Effector CD8-positive, alpha-beta T cell (primary cell): ENCODE data around the gene RNASE7.
"Not testable (repeated sequence)": the region's sequence is repeated elsewhere in the genome, so short reads cannot be mapped to it uniquely, and the experiment has no call there.

Experiments
- DNase-seq: peaks from one replicate; lab custom pipeline; 2025; lab: John Stamatoyannopoulos, UW
- total RNA-seq, 4 experiments: gene quantifications; one replicate each; lab custom pipeline; 2026; lab: John Stamatoyannopoulos, UW

RNASE7 gene
- total RNA-seq, result 0 to 0.12 (median 0.04) reads per million in 4 experiments

- DNase-seq, result no peak
Measured at GRCh38 chr14:21041676-21042433, at the start of gene RNASE7. Gene RNASE7, plus strand, starts transcription at chr14:21042362. Its CDS starts 631 bp downstream, at chr14:21042993.

DNA sequence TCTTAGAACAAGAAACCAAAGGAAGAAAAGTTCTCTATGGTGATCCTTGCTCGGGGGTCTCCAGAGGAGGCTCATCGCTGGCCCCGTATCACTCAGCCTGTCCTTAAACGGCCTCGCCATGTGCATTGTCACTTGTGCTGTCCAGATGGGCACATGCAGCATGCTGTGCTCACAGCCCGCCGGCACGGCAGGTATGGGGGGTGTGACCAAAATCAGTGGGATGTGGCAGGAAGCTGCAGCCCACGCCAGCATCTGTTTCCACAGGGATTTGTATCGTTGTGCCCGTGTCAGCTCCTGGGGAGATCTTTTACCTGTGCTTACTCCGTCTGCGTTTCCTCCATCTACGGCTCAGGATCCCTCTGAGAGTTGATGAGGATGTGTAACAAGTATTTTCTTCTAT is 45.6 kb upstream of the RNASE7 start:
- DNase-seq, result no peak

GRCh38 chr14:20997115-20997514 is 45.0 kb upstream of the RNASE7 start:
- no peak for DNase-seq

GRCh38 chr14:20997564-20997963 is 44.6 kb upstream of the RNASE7 start:
- DNase-seq, result no peak

- no peak for DNase-seq
Measured at GRCh38 chr14:20998139-20998538, 44.0 kb upstream of the RNASE7 start.

DNA sequence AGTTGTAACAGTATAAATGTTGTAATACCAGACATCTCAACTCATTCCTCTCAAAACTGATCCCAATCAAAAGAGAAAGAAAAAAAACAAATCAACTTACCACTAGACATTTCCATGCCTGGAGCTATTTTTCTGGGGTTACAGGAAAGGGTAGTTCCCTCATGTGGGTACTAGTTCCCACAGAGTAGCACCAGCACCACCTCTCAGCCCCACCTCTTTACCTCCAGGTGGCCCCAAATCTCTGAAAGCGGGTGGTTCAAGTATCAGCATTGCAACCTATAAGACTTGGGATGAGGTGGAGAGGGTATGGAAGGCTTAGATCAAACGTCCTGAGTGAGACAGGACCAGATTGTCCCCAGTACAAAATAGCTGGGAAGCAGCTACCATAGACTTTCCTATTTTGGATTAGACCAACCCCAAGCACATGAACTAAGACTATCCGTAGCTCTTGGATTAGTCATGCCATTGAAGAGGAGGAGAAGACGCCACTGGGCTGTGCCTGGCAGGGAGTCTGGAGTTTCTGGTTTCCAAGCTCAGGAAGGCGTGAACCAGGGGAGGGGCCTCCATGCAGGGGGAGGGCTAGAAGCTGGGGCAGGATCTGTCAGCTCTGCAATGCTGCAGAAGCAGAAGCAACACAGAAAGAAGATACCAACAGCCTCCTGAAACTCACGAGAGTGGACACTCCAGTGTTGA is 43.3 kb upstream of the RNASE7 start, which contains the start of gene SLC39A2:
TSS of gene SLC39A2 (plus strand) at position 620 of the 693 bp plus-strand sequence. CDS start 154 bp downstream, outside the sequence.
- no peak for DNase-seq

DNA sequence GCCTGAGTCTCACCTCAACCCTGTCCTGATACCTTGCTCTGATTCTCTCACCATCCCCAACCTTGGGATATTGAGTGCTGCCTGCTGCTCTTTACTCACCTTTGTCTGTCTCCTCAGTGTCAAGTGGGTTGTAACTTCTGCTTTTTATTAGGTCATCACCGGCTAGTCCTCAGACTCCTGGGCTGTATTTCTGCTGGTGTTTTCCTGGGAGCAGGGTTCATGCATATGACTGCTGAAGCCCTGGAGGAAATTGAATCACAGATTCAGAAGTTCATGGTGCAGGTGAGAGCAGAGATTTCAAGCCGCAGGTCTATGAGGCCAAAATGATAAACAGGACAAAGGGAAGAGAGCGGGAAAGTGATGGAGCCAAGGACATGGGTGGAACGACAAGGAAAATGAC is 42.6 kb upstream of the RNASE7 start:
- DNase-seq, result no peak

- no peak for DNase-seq
Measured at GRCh38 chr14:21001218-21001617, 40.9 kb upstream of the RNASE7 start.

- DNase-seq, result no peak
Measured at GRCh38 chr14:21003788-21004346, 38.3 kb upstream of the RNASE7 start.

DNA sequence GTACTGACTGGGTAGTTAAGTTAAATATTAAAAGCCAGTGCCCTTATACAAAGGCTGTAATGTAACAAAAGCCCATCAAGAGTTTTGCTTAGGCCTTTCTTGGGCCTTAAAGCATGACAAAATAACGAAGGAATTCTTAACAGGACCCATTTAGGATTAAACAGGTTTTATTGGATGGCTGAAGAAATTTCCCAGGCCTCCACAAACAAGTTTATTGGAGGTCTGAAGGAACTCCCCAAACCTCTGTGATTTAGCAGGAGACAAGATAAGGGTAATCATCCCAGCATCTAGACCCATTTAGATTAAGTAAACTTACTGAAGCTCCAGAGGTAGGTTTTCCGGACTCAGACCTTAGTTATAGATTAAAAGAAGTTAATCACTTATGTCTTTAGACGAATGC is 32.4 kb upstream of the RNASE7 start:
- not testable (repeated sequence) for DNase-seq

DNA sequence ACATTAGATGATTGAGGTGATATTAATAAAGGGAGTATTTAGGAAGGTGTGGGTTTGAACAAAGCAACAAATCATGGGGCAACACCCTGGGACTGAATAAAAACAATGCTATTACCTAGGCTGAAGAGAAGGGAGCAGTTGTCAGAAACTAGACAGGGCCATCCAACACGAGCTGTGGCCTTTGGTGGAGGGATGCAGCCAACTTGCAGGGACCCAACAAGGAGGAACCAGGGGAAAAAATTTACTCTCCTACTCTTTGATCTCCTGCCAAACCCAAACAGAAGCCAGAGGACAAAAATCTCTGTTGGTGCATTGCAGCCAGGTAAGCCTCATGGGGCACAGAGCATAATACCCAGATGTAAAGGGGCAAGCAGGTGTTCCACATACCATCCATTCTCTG is 31.0 kb upstream of the RNASE7 start:
- no peak for DNase-seq

DNA sequence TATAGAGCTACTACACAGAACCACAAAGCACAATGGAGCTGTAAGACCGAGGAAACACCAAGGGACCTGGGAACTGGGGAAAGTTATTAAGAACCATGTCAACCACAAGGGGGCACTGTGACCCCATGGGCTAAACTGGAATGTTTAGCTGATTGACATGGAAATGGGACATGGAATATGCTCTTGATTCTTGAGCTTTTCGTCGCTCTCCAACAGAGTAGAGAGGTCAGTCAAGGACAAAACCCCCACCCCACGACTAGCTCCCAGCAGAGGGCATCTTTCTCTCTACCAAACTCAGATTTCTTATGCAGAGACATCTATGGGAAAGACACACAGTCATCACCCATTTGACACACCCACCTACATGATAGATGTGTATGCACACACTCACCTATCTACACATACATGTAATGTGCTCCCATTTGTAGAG is 27.4 kb upstream of the RNASE7 start:
- peak; percentile 77 for DNase-seq

DNA sequence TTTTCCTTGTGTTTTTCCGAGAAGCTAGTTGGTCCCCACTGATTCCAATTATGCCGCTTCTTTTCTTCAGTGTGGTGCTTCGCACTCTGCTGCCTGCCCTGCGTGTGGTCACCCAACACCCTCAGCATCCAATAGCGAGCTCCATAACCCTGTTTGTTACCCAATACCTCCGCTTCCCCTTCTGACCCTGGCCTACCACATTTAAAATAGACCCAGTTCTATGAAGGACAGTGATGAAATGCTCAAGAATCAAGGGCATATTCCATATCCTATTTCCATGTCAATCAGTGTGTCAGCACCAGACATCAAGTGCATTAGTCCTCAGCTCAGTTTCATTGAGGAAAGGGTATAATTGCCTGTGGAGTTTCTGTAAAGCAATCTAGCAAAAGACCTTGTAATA is 26.9 kb upstream of the RNASE7 start:
- DNase-seq, result no peak

GRCh38 chr14:21016413-21017190 is 25.6 kb upstream of the RNASE7 start:
- no peak for DNase-seq

- no peak for DNase-seq
Measured at GRCh38 chr14:21017528-21018245, 24.5 kb upstream of the RNASE7 start.

GRCh38 chr14:21018286-21018685 is 23.9 kb upstream of the RNASE7 start:
- DNase-seq, result no peak

GRCh38 chr14:21018781-21019180 is 23.4 kb upstream of the RNASE7 start:
- no peak for DNase-seq

DNA sequence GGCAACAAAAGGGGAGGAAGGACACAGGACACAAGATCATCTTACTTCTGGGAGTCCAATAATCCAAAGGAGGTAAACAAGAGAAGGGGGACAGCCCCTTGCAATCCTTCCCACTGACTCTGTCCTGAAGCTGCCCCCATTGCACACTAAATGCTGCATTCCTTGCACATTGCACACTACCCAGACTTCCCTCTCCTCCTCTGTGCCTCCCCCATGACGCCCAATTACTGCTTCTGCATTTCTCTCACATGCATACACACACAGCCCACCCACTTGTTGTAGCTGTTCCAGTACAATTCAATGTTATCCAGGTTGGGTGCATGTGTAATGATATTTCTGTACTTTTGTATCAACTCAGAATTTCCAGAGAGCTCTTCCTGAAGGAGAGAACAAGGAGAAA is 22.8 kb upstream of the RNASE7 start:
- no peak for DNase-seq

GRCh38 chr14:21020977-21021545 is 21.1 kb upstream of the RNASE7 start:
- no peak for DNase-seq

- DNase-seq, result no peak
Measured at GRCh38 chr14:21022686-21023085, 19.5 kb upstream of the RNASE7 start.

GRCh38 chr14:21023174-21023573 is 19.0 kb upstream of the RNASE7 start:
- no peak for DNase-seq
